H1 (cell line): Measurements from ENCODE around the gene RABGAP1. TPM values are rescaled to one million over a fixed set of nuclear protein-coding genes. Genes with fewer than 3 reads are reported as not detected.

Experiments used
- CTCF ChIA-PET: fragments of 300-600 bp; sonication (Branson Sonifier 250); formaldehyde crosslinking; loops from one replicate; lab custom pipeline; 2021; ENCODE audit not compliant: partially characterized antibody; lab: Charles Lee
- POLR2A ChIA-PET: fragments of 300-600 bp; sonication (Branson Sonifier 250); formaldehyde crosslinking; loops from one replicate; lab custom pipeline; 2021; ENCODE audit warnings: inconsistent platforms; ENCODE audit not compliant: partially characterized antibody; lab: Charles Lee
- DNase-seq, 2 experiments: peaks; one replicate each; pipeline versions ENCODE4 v3.0.0 to v3.0.0-alpha.2; 2010 to 2022; ENCODE audit warnings: low spot score in 2 of 2, low read depth in 1 of 2, mixed read lengths in 1 of 2
- FAIRE-seq: peaks from 2 replicates; lab custom pipeline; 2011; peaks lifted over from hg19 to GRCh38; lab: Jason Lieb, UNC
- H2AFZ ChIP-seq: 2 replicates; pipeline ENCODE4 v1.8.1; 2012; ENCODE audit warnings: low read length, inconsistent platforms
- H2AK5ac ChIP-seq: 2 replicates; pipeline ENCODE4 v1.6.1; 2013; ENCODE audit warnings: low read depth, low read length
- H2BK120ac ChIP-seq: replicated peaks from 2 replicates; pipeline ENCODE3; 2013; ENCODE audit warnings: low read depth, low read length, inconsistent platforms
- H2BK12ac ChIP-seq: 2 replicates; pipeline ENCODE4 v1.6.1; 2013; ENCODE audit warnings: low read depth, low read length
- H2BK15ac ChIP-seq: 2 replicates; pipeline ENCODE4 v1.6.1; 2013; ENCODE audit warnings: low read length
- H2BK20ac ChIP-seq: 2 replicates; pipeline ENCODE4 v1.6.1; 2013; ENCODE audit warnings: low read length
- H2BK5ac ChIP-seq: 2 replicates; pipeline ENCODE4 v1.6.1; 2013; ENCODE audit warnings: low read depth, low read length
- H3K14ac ChIP-seq: 2 replicates; pipeline ENCODE4 v1.6.1; 2013; ENCODE audit warnings: inconsistent platforms; ENCODE audit not compliant: insufficient read length
- H3K18ac ChIP-seq: 2 replicates; pipeline ENCODE4 v1.6.1; 2013; ENCODE audit warnings: low read length; ENCODE audit errors: extremely low read depth
- H3K23ac ChIP-seq: 2 replicates; pipeline ENCODE4 v1.6.1; 2013; ENCODE audit warnings: inconsistent platforms; ENCODE audit not compliant: insufficient read length
- H3K23me2 ChIP-seq: 2 replicates; pipeline ENCODE4 v1.6.1; 2013; ENCODE audit warnings: low read depth, low read length
- H3K27ac ChIP-seq: 2 replicates; pipeline ENCODE4 v1.6.1; 2011; ENCODE audit warnings: low read depth, low read length, inconsistent platforms
- H3K27me3 ChIP-seq, 4 experiments: replicated peaks in 1 of 4; 1 replicate in 1 of 4; 2 replicates in 3 of 4; pipeline versions ENCODE4 v1.6.1 to v1.8.1; 2011 to 2013; ENCODE audit warnings: low read length in 3 of 4, mild to moderate bottlenecking in 3 of 4, inconsistent platforms in 2 of 4, mixed read lengths in 2 of 4, moderate library complexity in 1 of 4; ENCODE audit not compliant: control insufficient read depth in 3 of 4, insufficient read depth in 3 of 4; ENCODE audit errors: extremely low read depth in 1 of 4
- H3K36me3 ChIP-seq, 4 experiments: 2 replicates each; pipeline versions ENCODE4 v1.6.1 to v1.8.1; 2011 to 2013; ENCODE audit warnings: mild to moderate bottlenecking in 4 of 4, low read length in 3 of 4, moderate library complexity in 2 of 4, control low read depth in 1 of 4, inconsistent platforms in 1 of 4; ENCODE audit not compliant: insufficient read depth in 4 of 4, control insufficient read depth in 2 of 4
- H3K4ac ChIP-seq: replicated peaks from 2 replicates; pipeline ENCODE3; 2013; ENCODE audit warnings: low read length, low read depth, mixed read lengths, inconsistent platforms; ENCODE audit not compliant: insufficient read length
- H3K4me1 ChIP-seq, 4 experiments: replicated peaks in 1 of 4; 1 replicate in 1 of 4; 2 replicates in 3 of 4; pipeline versions ENCODE4 v1.6.1 to v1.8.1; 2011 to 2013; ENCODE audit warnings: low read length in 3 of 4, inconsistent platforms in 2 of 4, mixed read lengths in 1 of 4; ENCODE audit not compliant: insufficient read depth in 4 of 4, control insufficient read depth in 3 of 4
- H3K4me2 ChIP-seq, 2 experiments: 2 replicates each; pipeline versions ENCODE4 v1.6.1 to v1.8.1; 2011 to 2013; ENCODE audit warnings: low read depth in 2 of 2, low read length in 2 of 2, control low read depth in 1 of 2, inconsistent platforms in 1 of 2, mild to moderate bottlenecking in 1 of 2; ENCODE audit not compliant: insufficient read depth in 1 of 2
- H3K4me3 ChIP-seq, 4 experiments: fragments of 200-600, 300-600 bp in 1 of 4; sonication (generic), shearing (Covaris generic), sonication (Bioruptor Twin) in 1 of 4; 2 replicates each; pipeline versions ENCODE4 v1.5.1 to v1.8.1; 2011 to 2016; ENCODE audit warnings: low read length in 4 of 4, low read depth in 3 of 4, control low read depth in 2 of 4, inconsistent platforms in 2 of 4, mild to moderate bottlenecking in 2 of 4, mixed read lengths in 1 of 4, moderate library complexity in 1 of 4; ENCODE audit not compliant: insufficient read depth in 2 of 4; ENCODE audit errors: extremely low read depth in 1 of 4
- H3K56ac ChIP-seq: replicated peaks from 2 replicates; pipeline ENCODE3; 2013; ENCODE audit warnings: low read depth, mild to moderate bottlenecking, mixed read lengths, low read length, inconsistent platforms; ENCODE audit not compliant: insufficient read length
- H3K79me1 ChIP-seq: 2 replicates; pipeline ENCODE4 v1.6.1; 2013; ENCODE audit warnings: low read depth, low read length, control low read depth
- H3K79me2 ChIP-seq, 2 experiments: 2 replicates each; pipeline versions ENCODE4 v1.6.1 to v1.8.1; 2012 to 2013; ENCODE audit warnings: low read length in 2 of 2, mild to moderate bottlenecking in 2 of 2, inconsistent platforms in 1 of 2; ENCODE audit not compliant: insufficient read depth in 2 of 2, control insufficient read depth in 1 of 2
- H3K9ac ChIP-seq, 4 experiments: replicated peaks in 1 of 4; 1 replicate in 1 of 4; 2 replicates in 3 of 4; pipeline versions ENCODE4 v1.6.1 to v1.8.1; 2011 to 2013; ENCODE audit warnings: low read depth in 3 of 4, low read length in 3 of 4, control low read depth in 2 of 4, mild to moderate bottlenecking in 2 of 4, moderate library complexity in 2 of 4, inconsistent platforms in 1 of 4; ENCODE audit errors: extremely low read depth in 1 of 4
- H3K9me3 ChIP-seq, 2 experiments: 2 replicates each; pipeline versions ENCODE4 v1.6.1 to v1.8.1; 2012 to 2013; ENCODE audit warnings: mild to moderate bottlenecking in 2 of 2, moderate library complexity in 2 of 2, control low read depth in 1 of 2, inconsistent platforms in 1 of 2, low read depth in 1 of 2, low read length in 1 of 2, mixed read lengths in 1 of 2; ENCODE audit not compliant: insufficient read depth in 2 of 2
- H4K20me1 ChIP-seq, 2 experiments: replicated peaks in 1 of 2; 2 replicates each; pipeline versions ENCODE3 to v1.8.1; 2011 to 2013; ENCODE audit warnings: inconsistent platforms in 2 of 2, low read length in 2 of 2, mild to moderate bottlenecking in 1 of 2; ENCODE audit not compliant: insufficient read depth in 2 of 2, control insufficient read depth in 1 of 2
- H4K5ac ChIP-seq: 2 replicates; pipeline ENCODE4 v1.6.1; 2013; ENCODE audit warnings: low read length, low read depth, mixed read lengths, inconsistent platforms; ENCODE audit not compliant: insufficient read length
- H4K8ac ChIP-seq: 2 replicates; pipeline ENCODE4 v1.8.0; 2013; ENCODE audit warnings: mild to moderate bottlenecking, moderate library complexity, low read length, inconsistent platforms; ENCODE audit not compliant: insufficient read depth; ENCODE audit errors: extremely low read depth
- H4K91ac ChIP-seq: replicated peaks from 2 replicates; pipeline ENCODE3; 2013; ENCODE audit warnings: low read length, mixed read lengths, inconsistent platforms; ENCODE audit not compliant: insufficient read length
- CHD1 ChIP-seq: IDR thresholded peaks from 2 replicates; pipeline ENCODE4 v1.6.1; 2012; ENCODE audit warnings: low read depth, low read length, improper control_type of control experiment
- WGBS, 2 experiments: shearing (Covaris generic) in 1 of 2; methylation state at CpG; one replicate each; pipeline versions ENCODE4 v1.1.6 to v1.1.7; 2013 to 2015; ENCODE audit warnings: low lambda C conversion rate in 2 of 2, mixed read lengths in 2 of 2, inconsistent platforms in 1 of 2, low coverage in 1 of 2, missing lambda C conversion rate in 1 of 2; ENCODE audit not compliant: insufficient replicate concordance in 2 of 2, insufficient coverage in 1 of 2, insufficient read length in 1 of 2; ENCODE audit errors: extremely low coverage in 1 of 2, missing lambda C conversion rate in 1 of 2; 5-methylcytosine and 5-hydroxymethylcytosine counted together
- polyA plus RNA-seq, 7 experiments: library from polyadenylated mRNA; depleted of rRNA in 3 of 7; stranded (reverse) in 5 of 7; unstranded in 2 of 7; fragments of >200 nt in 5 of 7; fragments of 200-250 nt in 2 of 7; gene quantifications; 1 replicate in 5 of 7; 2 replicates in 1 of 7; 4 replicates in 1 of 7; pipeline versions ENCODE4 v1.2.1 to v1.2.3, GENCODE V29; 2011 to 2013; ENCODE audit warnings: missing spikeins in 2 of 7, mixed read lengths in 2 of 7
- total RNA-seq: library from RNA; stranded (reverse); fragmentation: NEBNext Ultra II Directional; extraction: Animal tissue kit (Norgen Biotek cat#: 25700); gene quantifications from 2 replicates; pipeline ENCODE4 v1.2.1, GENCODE V29; 2021

The RABGAP1 gene
- total and polyA plus RNA-seq, 2 of the 8 experiments (the other 6 are each of a cell fraction or from before 2014, with no cell fraction given) = 15.7 to 38.3 TPM

DNA sequence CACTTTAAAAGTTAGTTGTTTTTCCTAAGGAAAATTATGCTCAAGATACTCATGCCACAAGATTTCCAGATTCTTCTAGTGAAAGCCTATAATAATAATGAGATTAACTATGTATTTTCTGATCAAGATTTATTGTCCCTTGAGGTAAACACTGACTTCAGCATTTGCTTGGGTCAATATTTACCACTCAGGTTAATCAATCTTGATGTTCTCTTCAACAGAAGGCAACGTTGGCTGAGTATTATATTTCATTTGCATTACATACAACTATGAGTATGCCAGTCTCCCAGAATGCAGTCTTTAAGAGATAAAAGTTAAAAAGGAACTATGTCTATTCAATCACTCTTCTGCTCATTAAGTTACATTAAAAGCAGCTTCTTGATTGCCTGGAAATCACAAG lies 208.2 kb downstream of the RABGAP1 start:
- H3K4me3 ChIP-seq = no peak overlapping the region
- H3K23me2 ChIP-seq = no peaks in the 10 kb centered on the region
- H2BK12ac ChIP-seq = no peak overlapping the region
- no peaks in the 10 kb centered on the region for H3K4me1 ChIP-seq
- no peak overlapping the region for H3K4ac ChIP-seq
- no peak overlapping the region for H3K56ac ChIP-seq
- H2AFZ ChIP-seq = no peak overlapping the region
- 80% methylated on average over 1 of the region's 1 CpG; no CpG with 5 or more reads in 1 of the 2 experiments for WGBS, 2 experiments
- no peak overlapping the region for H3K4me2 ChIP-seq
- H4K91ac ChIP-seq = no peak overlapping the region
- ChIA-PET CTCF (interaction anchor here (0.9 kb wide), 1 partner anchor 314 kb away, joined by 3 read pairs; no protein-coding TSS in a partner anchor), POLR2A (no interaction called here)
- H2AK5ac ChIP-seq = no peak overlapping the region
- no peak overlapping the region for H3K14ac ChIP-seq
- H2BK15ac ChIP-seq = no peak overlapping the region
- no peaks in the 10 kb centered on the region for H3K79me1 ChIP-seq
- H3K27me3 ChIP-seq = no peaks in the 10 kb centered on the region
- H2BK20ac ChIP-seq = no peak overlapping the region
- FAIRE-seq = no peak
- H4K5ac ChIP-seq = no peak overlapping the region
- H3K79me2 ChIP-seq = no peaks in the 10 kb centered on the region
- no peaks in the 10 kb centered on the region for H3K9me3 ChIP-seq
- H3K36me3 ChIP-seq = peaks cover 0 to 16% (median 5%) of the 10 kb centered on the region in 4 experiments; a peak in 5 of 8 replicates
- no peak overlapping the region for H3K18ac ChIP-seq
- H3K27ac ChIP-seq = no peak overlapping the region
- DNase-seq = no peak
- H4K8ac ChIP-seq = no peak overlapping the region
- no peak overlapping the region for H2BK5ac ChIP-seq
- no peak overlapping the region for H2BK120ac ChIP-seq
- H3K23ac ChIP-seq = no peak overlapping the region
- no peak overlapping the region for H3K9ac ChIP-seq
- no peaks in the 10 kb centered on the region for H4K20me1 ChIP-seq
- TF ChIP-seq CHD1 = no peak
